ENCODE results near the gene C1QTNF1. TPM values are rescaled to one million over a fixed set of nuclear protein-coding genes. Genes with fewer than 3 reads are reported as not detected.

Gene C1QTNF1
- total and polyA plus RNA-seq, 9 of the 15 experiments (the other 6 are each of a cell fraction or from before 2014, with no cell fraction given), result 0.09 TPM; not detected in 8

- CTCF ChIA-PET (ENCODE audit: low intra/inter-chr PET ratio), result no interaction called here
- in situ Hi-C loops (cut with MboI), result no loop called here
These were observed 23.4 kb upstream of the C1QTNF1 start for GRCh38 chr17:79000396-79001189.

More at GRCh38 chr17:79000396-79001189, 23.4 kb upstream of the C1QTNF1 start:
- ATAC-seq (no peak), FAIRE-seq (no peak), DNase-seq (ENCODE audit: extremely low read depth in 1 of 4, low spot score in 3 of 4) (no peak)
- WGBS (ENCODE audit: insufficient coverage, low coverage, missing lambda C conversion rate), result 96% methylated on average over 20 of the region's 25 CpGs
- H3K9ac ChIP-seq (ENCODE audit: insufficient read depth in 1 of 2, low read depth in 2 of 2, low read length in 2 of 2), result no peak overlapping the region; a peak in 1 of 4 replicates
- no peaks in the 10 kb centered on the region for H3K9me3 ChIP-seq (replicated peaks; ENCODE audit: control insufficient read depth, insufficient read depth, low read depth, low read length)
- H3K9me1 ChIP-seq (ENCODE audit: control insufficient read depth, insufficient read depth, low read length), result peaks cover 8% of the 10 kb centered on the region
- TF ChIP-seq RBM17 (IDR thresholded peaks at IDR 0.05; ENCODE audit: borderline replicate concordance, low read depth, low read length), result no peak
- TF ChIP-seq RBFOX2 (IDR thresholded peaks at IDR 0.05; ENCODE audit: low read depth, low read length), result 0 out of 2 replicates have a peak, but pooled peaks have one; percentile 39
- peak; percentile 43; the same call in 1 of the 2 replicates for TF ChIP-seq POLR2G (IDR thresholded peaks at IDR 0.05; ENCODE audit: low read depth, low read length)
- TF ChIP-seq NR0B1 (IDR thresholded peaks at IDR 0.05; ENCODE audit: partially characterized antibody), result no peak
- peaks cover 0 to under 1% of the 10 kb centered on the region in 2 experiments; a peak in 3 of 5 replicates for H3K4me1 ChIP-seq (replicated peaks in 1 of 2; ENCODE audit: control insufficient read depth in 2 of 2, insufficient read depth in 2 of 2, low read length in 2 of 2)
- POLR2A ChIA-PET, result interaction anchor here (0.6 to 1.4 kb wide), 3 partner anchors 9 to 83 kb away, joined by 3 to 4 read pairs (median 3); no protein-coding TSS in a partner anchor
- H3K27ac ChIP-seq (ENCODE audit: extremely low read depth, low read depth, low read length), result no peak overlapping the region
- no peak overlapping the region for H3K4me3 ChIP-seq
- H3K79me2 ChIP-seq (ENCODE audit: control insufficient read depth, insufficient read depth, low read length), result peaks cover 35% of the 10 kb centered on the region
- peaks cover 56% of the 10 kb centered on the region; the same call in 2 of the 3 replicates for H3K36me3 ChIP-seq (ENCODE audit: control insufficient read depth, insufficient read depth, low read length)
- intact Hi-C loops (cut with micrococcal nuclease), result no loop called here
- no peak overlapping the region for H2AFZ ChIP-seq (ENCODE audit: low read depth, low read length)
- BruUV-seq (replicated peaks), result no TSS peak
- H3K27me3 ChIP-seq (ENCODE audit: control insufficient read depth in 2 of 2, insufficient read depth in 2 of 2, low read length in 2 of 2), result no peaks in the 10 kb centered on the region
- no peak overlapping the region for H3K4me2 ChIP-seq (ENCODE audit: insufficient read depth, low read length)
- peaks cover 16% of the 10 kb centered on the region; the same call in 1 of the 2 replicates for H4K20me1 ChIP-seq (replicated peaks; ENCODE audit: control insufficient read depth, insufficient read depth, low read length)

Measured in K562 (cell line).